ENCODE results near the gene PCDH1. TPM values are rescaled to one million over a fixed set of nuclear protein-coding genes. Genes with fewer than 3 reads are reported as not detected.
A peak's percentile ranks its signal among the peaks of the same experiment; 100 is the strongest.

The PCDH1 gene
- total RNA-seq, 4 donors from 2014 or later = 92.5 to 217 (median 164) TPM

- in situ Hi-C loops (cut with MboI; ENCODE audit: low pct_ligation_motif_present in 1 of 4, low pct_unique_long_range_greater_than_20kb in 1 of 4, low sequenced_read_pairs in 3 of 4) = no loop called here
- H3K27ac ChIP-seq = peak overlapping the region; percentile 88 to 96 (median 94)
- H3K27me3 ChIP-seq = peaks cover 41% of the 10 kb centered on the region
- DNase-seq = no peak
- TF ChIP-seq CTCF (IDR thresholded peaks at IDR 0.05) (no peak), POLR2AphosphoS5 (IDR thresholded peaks at IDR 0.05) (no peak)
- no peaks in the 10 kb centered on the region for H3K36me3 ChIP-seq
- H3K4me3 ChIP-seq = peak overlapping the region in 1 of 4 donors; percentile 65
- WGBS, 2 donors (ENCODE audit: low coverage in 1 of 2) = 63% methylated on average over 3 of the region's 3 CpGs; no CpG with 5 or more reads in 1 of the 2 donors
- peaks cover 25 to 85% (median 69%) of the 10 kb centered on the region in 4 donors for H3K4me1 ChIP-seq
- no peaks in the 10 kb centered on the region for H3K9me3 ChIP-seq
- intact Hi-C loops (cut with DNase I; ENCODE audit: low total_unique reads) = no loop called here
Measured at GRCh38 chr5:141873933-141874261, 4.3 kb downstream of the PCDH1 start.

- peak overlapping the region; percentile 88 to 96 (median 94) for H3K27ac ChIP-seq
- no peak overlapping the region for H3K4me3 ChIP-seq
- TF ChIP-seq EP300 (IDR thresholded peaks at IDR 0.05; ENCODE audit: low read depth) (no peak), POLR2A (IDR thresholded peaks at IDR 0.05) (no peak), POLR2AphosphoS5 (IDR thresholded peaks at IDR 0.05) (no peak), CTCF (IDR thresholded peaks at IDR 0.05) (no peak)
- intact Hi-C loops (cut with DNase I; ENCODE audit: low total_unique reads) (no loop called here), in situ Hi-C loops (cut with MboI; ENCODE audit: low pct_ligation_motif_present in 1 of 4, low pct_unique_long_range_greater_than_20kb in 1 of 4, low sequenced_read_pairs in 3 of 4) (no loop called here)
- H3K27me3 ChIP-seq = peaks cover 38% of the 10 kb centered on the region
- no peaks in the 10 kb centered on the region for H3K36me3 ChIP-seq
- no peaks in the 10 kb centered on the region for H3K9me3 ChIP-seq
- WGBS, 2 donors (ENCODE audit: low coverage in 1 of 2) = 67 to 76% methylated on average over 11 to 15 of the region's 15 CpGs
- peaks cover 28 to 92% (median 75%) of the 10 kb centered on the region in 4 donors for H3K4me1 ChIP-seq
- no peak for DNase-seq
Measured at GRCh38 chr5:141872496-141873356, 5.5 kb downstream of the PCDH1 start.

GRCh38 chr5:141871870-141872269 lies 6.3 kb downstream of the PCDH1 start:
- in situ Hi-C loops (cut with MboI; ENCODE audit: low pct_ligation_motif_present in 1 of 4, low pct_unique_long_range_greater_than_20kb in 1 of 4, low sequenced_read_pairs in 3 of 4) (no loop called here), intact Hi-C loops (cut with DNase I; ENCODE audit: low total_unique reads) (no loop called here)
- no peaks in the 10 kb centered on the region for H3K9me3 ChIP-seq
- peaks cover 31% of the 10 kb centered on the region for H3K27me3 ChIP-seq
- H3K27ac ChIP-seq = peak overlapping the region; percentile 88 to 96 (median 94)
- no peak for TF ChIP-seq POLR2A (IDR thresholded peaks at IDR 0.05)
- TF ChIP-seq CTCF (IDR thresholded peaks at IDR 0.05) = no peak
- no peak for TF ChIP-seq EP300 (IDR thresholded peaks at IDR 0.05; ENCODE audit: low read depth)
- no peak for TF ChIP-seq POLR2AphosphoS5 (IDR thresholded peaks at IDR 0.05)
- H3K36me3 ChIP-seq = no peaks in the 10 kb centered on the region
- peaks cover 24 to 92% (median 79%) of the 10 kb centered on the region in 4 donors for H3K4me1 ChIP-seq
- H3K4me3 ChIP-seq = no peak overlapping the region
- no peak for DNase-seq
- 43 to 60% methylated on average over 1 to 4 of the region's 4 CpGs for WGBS, 2 donors (ENCODE audit: low coverage in 1 of 2)

GRCh38 chr5:141870871-141871270 lies 7.3 kb downstream of the PCDH1 start:
- Histone ChIP-seq H3K36me3 (no peaks in the 10 kb centered on the region), H3K4me1 (peaks cover 24 to 90% (median 75%) of the 10 kb centered on the region in 4 donors), H3K4me3 (no peak overlapping the region), H3K27me3 (peaks cover 21% of the 10 kb centered on the region), H3K27ac (peak overlapping the region; percentile 88 to 96 (median 94)), H3K9me3 (no peaks in the 10 kb centered on the region)
- intact Hi-C loops (cut with DNase I; ENCODE audit: low total_unique reads) (no loop called here), in situ Hi-C loops (cut with MboI; ENCODE audit: low pct_ligation_motif_present in 1 of 4, low pct_unique_long_range_greater_than_20kb in 1 of 4, low sequenced_read_pairs in 3 of 4) (no loop called here)
- TF ChIP-seq POLR2AphosphoS5 (IDR thresholded peaks at IDR 0.05) = peak in 2 of 3 donors; percentile 48 to 71
- no peak for TF ChIP-seq EP300 (IDR thresholded peaks at IDR 0.05; ENCODE audit: low read depth)
- peak; percentile 52 for TF ChIP-seq POLR2A (IDR thresholded peaks at IDR 0.05)
- WGBS, 2 donors (ENCODE audit: low coverage in 1 of 2) = 42% methylated on average over 4 of the region's 4 CpGs; no CpG with 5 or more reads in 1 of the 2 donors
- peak; percentile 67 for DNase-seq

All from transverse colon (tissue), 4 donors.